Measurements from ENCODE around the gene UBFD1. TPM values are rescaled to one million over a fixed set of nuclear protein-coding genes. Genes with fewer than 3 reads are reported as not detected.
"Not testable (repeated sequence)": the region's sequence is repeated elsewhere in the genome, so short reads cannot be mapped to it uniquely, and the experiment has no call there.

Gene UBFD1
- total RNA-seq, 2 experiments from 2014 or later: 53.9 to 54.4 TPM

- ChIA-PET CTCF (interaction anchor here (0.7 to 2.1 kb wide), 19 partner anchors 10 to 160 kb away, joined by 3 to 13 read pairs (median 3); partner anchors contain the start of genes EARS2 and UBFD1), POLR2A (no interaction called here)
- no peaks in the 10 kb centered on the region for H3K27me3 Mint-ChIP-seq
Measured at GRCh38 chr16:23595951-23596720, 38.6 kb downstream of the UBFD1 start, which contains the start of gene NDUFAB1. Gene NDUFAB1 (minus strand): TSS chr16:23596316. CDS start chr16:23596290, 26 bp downstream.

GRCh38 chr16:23597003-23597756 lies 39.7 kb downstream of the UBFD1 start:
- H3K27ac Mint-ChIP-seq: peak overlapping the region; percentile 36
- peak; percentile 38 for DNase-seq
- CTCF ChIA-PET: interaction anchor here (0.7 to 2.1 kb wide), 19 partner anchors 9 to 161 kb away, joined by 3 to 13 read pairs (median 3); partner anchors contain the start of genes EARS2 and UBFD1
- no peaks in the 10 kb centered on the region for H3K9me3 Mint-ChIP-seq
- no peaks in the 10 kb centered on the region for H3K27me3 Mint-ChIP-seq
- intact Hi-C loops (cut with micrococcal nuclease): loop anchor here (2.0 to 5.0 kb wide), 2 partner anchors 95 to 144 kb away; partner anchors contain the start of gene COG7
- peaks cover 28% of the 10 kb centered on the region for H3K4me1 Mint-ChIP-seq (ENCODE audit: low read depth)
- peaks cover 6% of the 10 kb centered on the region for H3K36me3 Mint-ChIP-seq
- POLR2A ChIA-PET: no interaction called here
- H3K4me3 Mint-ChIP-seq: peak overlapping the region; percentile 23

More at GRCh38 chr16:23595951-23596720, 38.6 kb downstream of the UBFD1 start, which contains the start of gene NDUFAB1:
- Mint-ChIP-seq H3K4me3 (peak within 1 kb of the TSS; percentile 81), H3K36me3 (peaks cover 13% of the 10 kb centered on the region), H3K4me1 (ENCODE audit: low read depth) (peaks cover 35% of the 10 kb centered on the region), H3K9me3 (no peaks in the 10 kb centered on the region), H3K27ac (peak within 1 kb of the TSS; percentile 85)
- intact Hi-C loops (cut with micrococcal nuclease): loop anchor here (1.0 to 5.0 kb wide), 4 partner anchors 39 to 143 kb away; partner anchors contain the start of genes COG7, DCTN5, EARS2 and PALB2
- DNase-seq: peak; percentile 94

GRCh38 chr16:23607726-23608125 lies 50.2 kb downstream of the UBFD1 start:
- no peak overlapping the region for H3K27ac Mint-ChIP-seq
- H3K36me3 Mint-ChIP-seq: peaks cover 23% of the 10 kb centered on the region
- no peaks in the 10 kb centered on the region for H3K9me3 Mint-ChIP-seq
- intact Hi-C loops (cut with micrococcal nuclease): no loop called here
- CTCF ChIA-PET: no interaction called here
- no peaks in the 10 kb centered on the region for H3K27me3 Mint-ChIP-seq
- no peaks in the 10 kb centered on the region for H3K4me1 Mint-ChIP-seq (ENCODE audit: low read depth)
- H3K4me3 Mint-ChIP-seq: no peak overlapping the region
- POLR2A ChIA-PET: no interaction called here
- DNase-seq: no peak

- DNase-seq: no peak
- H3K4me1 Mint-ChIP-seq (ENCODE audit: low read depth): no peaks in the 10 kb centered on the region
- CTCF ChIA-PET: no interaction called here
- H3K27me3 Mint-ChIP-seq: no peaks in the 10 kb centered on the region
- no peak overlapping the region for H3K4me3 Mint-ChIP-seq
- H3K36me3 Mint-ChIP-seq: peaks cover 22% of the 10 kb centered on the region
- H3K9me3 Mint-ChIP-seq: no peaks in the 10 kb centered on the region
- POLR2A ChIA-PET: no interaction called here
- intact Hi-C loops (cut with micrococcal nuclease): no loop called here
- H3K27ac Mint-ChIP-seq: no peak overlapping the region
Measured at GRCh38 chr16:23608194-23608593, 50.7 kb downstream of the UBFD1 start.

- Mint-ChIP-seq H3K4me3 (no peak overlapping the region), H3K36me3 (peaks cover 21% of the 10 kb centered on the region), H3K9me3 (no peaks in the 10 kb centered on the region), H3K4me1 (ENCODE audit: low read depth) (no peaks in the 10 kb centered on the region), H3K27ac (no peak overlapping the region), H3K27me3 (no peaks in the 10 kb centered on the region)
- ChIA-PET CTCF (interaction anchor here (2.0 kb wide), 1 partner anchor 13 kb away, joined by 8 read pairs; the partner anchor contains the start of gene NDUFAB1), POLR2A (no interaction called here)
- intact Hi-C loops (cut with micrococcal nuclease): no loop called here
- no peak for DNase-seq
Measured at GRCh38 chr16:23609929-23610328, 52.4 kb downstream of the UBFD1 start.

- DNase-seq; H3K4me3 Mint-ChIP-seq; H3K9me3 Mint-ChIP-seq; POLR2A ChIA-PET; H3K27ac Mint-ChIP-seq; intact Hi-C loops (cut with micrococcal nuclease); H3K27me3 Mint-ChIP-seq; H3K4me1 Mint-ChIP-seq (ENCODE audit: low read depth); CTCF ChIA-PET: not testable (repeated sequence)
- peaks cover 17% of the 10 kb centered on the region for H3K36me3 Mint-ChIP-seq
Measured at GRCh38 chr16:23610905-23611304, 53.4 kb downstream of the UBFD1 start.

- no peak overlapping the region for H3K4me3 Mint-ChIP-seq
- intact Hi-C loops (cut with micrococcal nuclease): no loop called here
- ChIA-PET CTCF (no interaction called here), POLR2A (no interaction called here)
- no peak overlapping the region for H3K27ac Mint-ChIP-seq
- H3K4me1 Mint-ChIP-seq (ENCODE audit: low read depth): no peaks in the 10 kb centered on the region
- no peak for DNase-seq
- no peaks in the 10 kb centered on the region for H3K9me3 Mint-ChIP-seq
- H3K36me3 Mint-ChIP-seq: peaks cover 18% of the 10 kb centered on the region
- H3K27me3 Mint-ChIP-seq: no peaks in the 10 kb centered on the region
Measured at GRCh38 chr16:23611936-23612335, 54.4 kb downstream of the UBFD1 start.

GRCh38 chr16:23615805-23616204 lies 58.3 kb downstream of the UBFD1 start:
- Mint-ChIP-seq H3K9me3 (no peaks in the 10 kb centered on the region), H3K4me1 (ENCODE audit: low read depth) (no peaks in the 10 kb centered on the region), H3K36me3 (peaks cover 25% of the 10 kb centered on the region), H3K4me3 (no peak overlapping the region), H3K27me3 (no peaks in the 10 kb centered on the region), H3K27ac (no peak overlapping the region)
- CTCF ChIA-PET: no interaction called here
- POLR2A ChIA-PET: no interaction called here
- no peak for DNase-seq
- intact Hi-C loops (cut with micrococcal nuclease): no loop called here

Other genes starting within 250 kb of the UBFD1 start
- gene COG7, start 104.5 kb upstream of the UBFD1 start, total RNA-seq: 10 to 100 TPM; 17.0 to 18.1 TPM
- gene GGA2, start 47.2 kb upstream of the UBFD1 start, total RNA-seq: 10 to 100 TPM; 73.3 to 75.1 TPM
- 10 to 100 TPM; 21.6 to 23.6 TPM for gene EARS2, start 377 bp upstream of the UBFD1 start, total RNA-seq
- gene NDUFAB1, start 38.6 kb downstream of the UBFD1 start, total RNA-seq: 100 to 1,000 TPM; 152 to 153 TPM
- gene PALB2, start 83.6 kb downstream of the UBFD1 start, total RNA-seq: 10 to 100 TPM; 20.3 to 20.8 TPM
- 10 to 100 TPM; 55.6 to 56.1 TPM for gene DCTN5, start 83.7 kb downstream of the UBFD1 start, total RNA-seq
- 10 to 100 TPM; 81.2 to 81.6 TPM for gene PLK1, start 121.2 kb downstream of the UBFD1 start, total RNA-seq
- gene ERN2, start 155.5 kb downstream of the UBFD1 start, total RNA-seq: not detected
- not detected for gene CHP2, start 197.3 kb downstream of the UBFD1 start, total RNA-seq